NB4 (cell line): ENCODE measurements around the gene BTBD1.

Experiments
- POLR2A ChIP-seq: IDR thresholded peaks from 2 replicates; pipeline ENCODE4 v1.6.1; 2011; ENCODE audit warnings: mild to moderate bottlenecking; ENCODE audit not compliant: insufficient read length; ENCODE audit errors: extremely low read depth
- TF ChIP-seq, protein P1 (sequence below): IDR thresholded peaks from one replicate; pipeline ENCODE4 v1.5.1; 2012; ENCODE audit warnings: low read depth, low read length
- TF ChIP-seq, protein P2 (sequence below): IDR thresholded peaks from 2 replicates; pipeline ENCODE4 v1.6.1; 2011; ENCODE audit warnings: low read depth, low read length

DNA sequence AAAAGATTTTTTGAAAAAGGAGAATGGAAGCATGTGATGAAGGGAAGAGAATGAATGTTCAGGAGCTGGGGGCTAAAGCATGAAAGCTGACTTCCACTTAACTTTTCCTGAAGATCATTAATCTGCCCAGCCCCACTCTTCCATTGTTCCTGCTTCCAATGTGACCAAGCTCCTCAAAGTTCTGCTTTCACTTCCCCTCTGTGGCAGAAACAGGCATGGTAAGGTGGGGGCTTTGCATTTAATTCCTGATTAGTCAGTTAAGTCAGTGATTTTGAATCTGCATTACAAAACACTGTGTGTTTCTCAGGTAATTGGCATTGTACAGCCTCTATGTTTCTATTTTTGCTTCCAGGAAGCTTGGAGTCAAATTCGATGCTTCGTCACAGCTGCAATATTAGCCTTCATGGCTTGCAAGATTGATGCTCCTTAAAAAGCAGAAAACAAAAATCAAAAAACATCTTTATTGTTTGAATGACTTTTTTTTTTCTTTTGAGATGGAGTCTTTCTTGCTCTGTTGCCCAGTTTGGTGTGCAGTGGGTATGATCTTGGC, 33.1 kb upstream of the BTBD1 start:
- TF ChIP-seq, protein P1, sequence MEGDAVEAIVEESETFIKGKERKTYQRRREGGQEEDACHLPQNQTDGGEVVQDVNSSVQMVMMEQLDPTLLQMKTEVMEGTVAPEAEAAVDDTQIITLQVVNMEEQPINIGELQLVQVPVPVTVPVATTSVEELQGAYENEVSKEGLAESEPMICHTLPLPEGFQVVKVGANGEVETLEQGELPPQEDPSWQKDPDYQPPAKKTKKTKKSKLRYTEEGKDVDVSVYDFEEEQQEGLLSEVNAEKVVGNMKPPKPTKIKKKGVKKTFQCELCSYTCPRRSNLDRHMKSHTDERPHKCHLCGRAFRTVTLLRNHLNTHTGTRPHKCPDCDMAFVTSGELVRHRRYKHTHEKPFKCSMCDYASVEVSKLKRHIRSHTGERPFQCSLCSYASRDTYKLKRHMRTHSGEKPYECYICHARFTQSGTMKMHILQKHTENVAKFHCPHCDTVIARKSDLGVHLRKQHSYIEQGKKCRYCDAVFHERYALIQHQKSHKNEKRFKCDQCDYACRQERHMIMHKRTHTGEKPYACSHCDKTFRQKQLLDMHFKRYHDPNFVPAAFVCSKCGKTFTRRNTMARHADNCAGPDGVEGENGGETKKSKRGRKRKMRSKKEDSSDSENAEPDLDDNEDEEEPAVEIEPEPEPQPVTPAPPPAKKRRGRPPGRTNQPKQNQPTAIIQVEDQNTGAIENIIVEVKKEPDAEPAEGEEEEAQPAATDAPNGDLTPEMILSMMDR: no peak
- TF ChIP-seq, protein P2, sequence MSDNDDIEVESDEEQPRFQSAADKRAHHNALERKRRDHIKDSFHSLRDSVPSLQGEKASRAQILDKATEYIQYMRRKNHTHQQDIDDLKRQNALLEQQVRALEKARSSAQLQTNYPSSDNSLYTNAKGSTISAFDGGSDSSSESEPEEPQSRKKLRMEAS: no peak
- TF ChIP-seq POLR2A: no peak
